ENCODE measurements around the gene BET1.
"Not testable (repeated sequence)": the region's sequence is repeated elsewhere in the genome, so short reads cannot be mapped to it uniquely, and the experiment has no call there.

The BET1 gene, protein sequence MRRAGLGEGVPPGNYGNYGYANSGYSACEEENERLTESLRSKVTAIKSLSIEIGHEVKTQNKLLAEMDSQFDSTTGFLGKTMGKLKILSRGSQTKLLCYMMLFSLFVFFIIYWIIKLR

DNA sequence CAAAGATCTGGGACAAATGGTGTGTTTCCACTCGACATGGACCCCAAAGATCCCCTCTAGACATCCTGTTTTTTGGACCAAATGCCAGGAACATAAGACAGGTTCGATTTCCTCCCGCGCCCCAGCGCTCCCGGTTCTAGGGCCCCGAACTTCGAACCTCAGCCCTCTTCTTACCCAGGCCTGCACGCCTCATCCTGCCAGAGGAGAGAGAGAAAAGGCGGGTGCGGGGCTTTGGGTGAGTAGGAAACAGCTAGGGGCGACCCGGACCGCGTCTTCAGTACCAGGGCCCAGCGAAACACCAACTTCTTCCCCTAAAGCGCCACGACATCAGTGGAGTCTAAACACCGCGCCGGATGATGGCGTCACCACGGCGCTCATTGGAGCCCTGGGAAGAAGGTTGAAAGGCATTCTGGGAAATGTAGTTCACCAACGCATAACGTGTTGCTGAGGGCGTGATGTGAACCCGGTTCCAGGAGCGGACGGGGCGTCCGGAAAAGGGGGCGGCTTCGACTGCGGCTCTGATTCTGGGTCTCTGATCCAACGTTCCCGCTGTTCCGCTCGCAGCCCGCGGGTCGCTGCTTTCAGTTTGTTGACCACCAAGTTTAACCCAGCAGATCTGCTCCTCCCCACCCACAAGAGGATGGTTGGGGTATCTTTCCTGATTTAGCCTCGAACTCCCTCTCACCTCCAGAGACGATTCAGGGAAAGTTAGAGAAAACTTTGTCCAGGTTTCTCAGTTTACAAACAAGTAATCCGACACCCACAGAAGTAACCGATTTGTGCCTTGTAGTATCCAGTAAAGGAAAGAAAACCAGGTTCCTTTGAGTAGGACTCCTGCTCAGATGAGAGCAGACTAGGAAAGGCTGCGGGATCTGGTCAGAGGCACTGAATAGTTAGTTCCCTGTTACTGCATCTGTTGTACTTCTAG lies at the start of gene BET1:
Gene BET1, minus strand, starts transcription at position 332 of the 928 bp plus-strand sequence. Its CDS starts 139 bp downstream, at position 193.
- peak; percentile 88 to 89 for DNase-seq (ENCODE audit: low read depth in 2 of 2)

DNA sequence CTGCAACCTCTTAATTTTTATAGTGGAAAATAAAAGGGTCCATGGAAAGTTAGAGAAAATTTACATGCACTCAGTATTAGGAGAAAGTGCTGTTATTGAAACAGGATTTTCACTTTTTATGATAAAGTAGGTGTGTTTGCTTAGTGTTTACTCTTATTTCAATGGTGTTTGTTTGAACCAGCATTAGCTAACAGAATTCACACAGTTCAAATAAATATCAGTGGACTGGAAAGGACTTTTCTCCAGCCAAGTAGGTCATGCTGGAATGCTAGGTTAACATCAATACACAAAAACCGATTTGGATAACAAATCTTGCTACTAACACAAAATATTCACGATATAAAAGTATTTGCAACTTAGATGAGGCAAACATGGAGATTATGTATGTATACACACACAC lies 49.4 kb upstream of the BET1 start:
- no peak for DNase-seq (ENCODE audit: low read depth in 2 of 2)

DNA sequence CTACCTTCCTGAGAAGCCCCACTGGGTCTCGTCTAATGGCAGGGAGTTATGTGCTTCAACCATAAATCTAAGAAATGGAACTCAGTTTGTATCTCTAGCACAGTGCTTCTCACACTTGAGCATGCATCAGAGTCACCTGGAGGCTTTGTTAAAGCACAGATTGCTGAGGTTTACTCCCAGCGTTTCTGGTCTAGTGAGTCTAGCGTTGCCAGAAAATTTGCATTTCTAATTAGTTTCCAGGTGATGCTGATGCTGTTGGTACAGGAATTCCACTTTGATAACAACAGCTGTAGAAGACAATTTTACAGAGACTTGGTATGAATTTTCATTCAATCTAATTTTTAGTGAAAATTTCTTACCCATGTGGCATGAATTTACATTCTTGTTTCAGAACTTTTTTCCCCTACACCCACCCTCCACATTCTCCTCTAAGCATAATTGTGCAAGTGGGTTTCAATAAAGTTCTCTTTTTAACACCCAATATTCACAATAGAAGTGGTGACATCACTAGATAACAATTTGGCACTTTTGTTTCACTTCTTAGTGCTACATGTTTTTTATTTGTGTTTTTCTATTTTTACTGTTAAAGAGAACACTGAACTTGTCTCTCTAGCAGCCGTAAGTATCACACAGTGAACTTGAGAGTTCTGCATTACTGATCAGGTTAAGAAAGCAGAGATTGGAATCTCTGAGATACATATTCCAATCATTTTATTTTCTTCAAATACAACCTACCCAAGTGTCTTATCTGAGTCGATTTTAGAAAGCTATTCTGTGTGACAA lies 48.4 kb upstream of the BET1 start:
- DNase-seq (ENCODE audit: low read depth in 2 of 2): no peak

DNA sequence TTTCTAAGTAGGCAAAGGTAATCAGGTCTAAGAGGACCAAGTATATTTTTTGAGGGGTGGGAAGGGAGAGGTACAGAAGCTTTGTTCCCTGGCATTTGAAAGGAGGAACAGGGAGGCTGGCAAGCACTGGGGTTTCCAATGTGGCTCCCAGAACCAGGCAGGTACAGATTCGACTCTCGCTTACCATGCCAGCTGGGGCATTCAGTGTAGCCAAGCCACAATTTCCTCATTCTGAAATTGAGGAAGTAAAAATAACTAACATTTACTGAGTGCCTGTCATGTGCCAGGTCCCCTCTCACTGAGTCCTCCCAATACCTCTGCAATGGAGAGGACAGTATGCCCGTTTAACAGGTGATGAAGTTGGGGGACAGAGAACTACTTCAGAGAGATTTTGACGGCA lies 45.9 kb upstream of the BET1 start:
- DNase-seq (ENCODE audit: low read depth in 2 of 2): no peak

DNA sequence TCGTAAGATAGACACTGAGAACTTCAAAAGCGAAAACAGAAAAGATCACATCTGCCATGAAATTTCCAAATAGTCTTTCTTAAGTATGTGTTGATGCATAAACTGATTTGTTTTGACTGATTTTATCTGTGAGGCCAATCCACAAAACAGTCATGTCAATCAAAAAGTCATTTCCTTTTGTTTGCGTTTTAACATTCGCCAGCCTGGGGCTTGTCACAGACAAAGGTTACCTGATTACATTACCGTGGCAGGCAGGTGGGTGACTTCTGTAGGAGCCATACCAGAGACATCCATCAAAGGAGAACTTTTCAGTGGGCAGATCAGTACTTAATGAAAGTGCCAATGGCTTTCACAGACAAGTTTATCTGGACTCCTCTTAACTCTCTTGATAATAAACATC lies 45.5 kb upstream of the BET1 start:
- DNase-seq (ENCODE audit: low read depth in 2 of 2): no peak

DNA sequence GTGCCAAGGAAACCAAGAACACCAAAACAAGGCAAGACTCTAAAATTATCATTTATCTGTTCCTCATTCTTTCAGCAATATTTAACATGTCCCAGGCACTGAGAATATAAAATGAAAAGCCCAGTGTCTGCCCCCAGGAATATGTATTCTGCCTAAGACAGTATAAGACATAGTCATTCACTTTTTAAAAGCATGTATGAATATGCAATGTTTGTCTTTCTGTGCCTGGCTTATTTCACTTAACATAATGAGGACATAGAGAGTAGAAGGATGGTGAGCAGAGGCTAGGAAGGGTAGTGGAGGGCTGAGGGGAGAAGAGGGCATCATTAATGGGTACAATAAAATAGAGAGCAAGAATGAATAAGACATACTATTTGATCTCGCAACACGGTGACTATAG lies 44.6 kb upstream of the BET1 start:
- DNase-seq (ENCODE audit: low read depth in 2 of 2): no peak

DNA sequence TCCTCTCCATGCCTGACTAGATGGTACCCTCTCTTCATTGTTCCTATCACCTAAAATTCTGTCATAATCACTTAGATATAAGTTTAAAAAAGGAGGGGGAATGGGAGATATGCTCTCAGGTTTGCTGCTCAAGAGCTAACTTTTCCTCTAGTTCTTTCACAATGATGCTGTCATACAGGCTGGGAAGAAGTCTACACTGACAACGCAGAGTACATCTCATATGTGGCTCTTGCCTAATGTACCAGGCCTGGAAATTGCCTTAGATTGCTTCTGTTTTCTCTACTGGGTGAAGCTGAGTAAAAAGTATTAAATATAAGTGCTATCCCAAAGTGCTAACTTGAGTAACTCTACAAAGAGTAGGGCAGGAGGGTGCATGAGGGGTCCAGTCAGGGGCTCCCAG lies 43.8 kb upstream of the BET1 start:
- DNase-seq (ENCODE audit: low read depth in 2 of 2): no peak

DNA sequence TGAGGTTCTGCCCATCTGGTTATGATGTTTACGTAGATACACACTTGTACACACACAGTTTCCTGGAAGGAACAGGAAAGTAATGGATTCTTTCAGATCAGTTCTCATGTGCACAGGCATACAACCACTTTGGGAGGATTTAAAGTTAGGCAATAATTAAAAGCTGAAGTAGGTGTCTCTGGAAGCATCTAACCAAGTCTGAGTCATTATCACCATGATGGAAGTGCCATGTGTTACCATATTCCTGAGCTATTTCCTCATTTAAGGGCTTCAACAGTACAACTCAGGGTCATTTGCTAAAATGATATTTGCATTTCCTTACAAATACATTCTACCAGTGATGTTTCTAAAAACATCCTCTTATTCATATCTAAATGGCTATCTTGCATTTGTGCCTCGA lies 41.4 kb upstream of the BET1 start:
- DNase-seq (ENCODE audit: low read depth in 2 of 2): no peak

DNA sequence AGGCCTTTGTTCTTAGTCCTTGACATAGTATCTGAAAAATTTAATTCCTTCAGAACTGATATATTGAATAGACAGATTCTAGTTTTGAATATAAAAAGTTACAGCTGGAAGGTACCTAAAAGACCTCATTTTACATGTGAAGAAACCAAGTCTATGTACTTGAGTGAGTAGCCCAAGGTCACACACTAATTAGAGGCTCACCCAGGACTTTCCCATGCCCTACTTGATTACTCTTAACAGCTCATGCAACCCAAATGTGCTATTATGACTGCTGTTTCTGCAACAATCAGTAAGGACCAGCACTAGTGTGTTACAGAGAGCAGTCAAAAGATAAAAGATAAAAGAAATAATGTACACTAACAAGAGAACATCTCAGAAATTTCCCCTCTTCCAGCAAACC lies 40.7 kb upstream of the BET1 start:
- no peak for DNase-seq (ENCODE audit: low read depth in 2 of 2)

DNA sequence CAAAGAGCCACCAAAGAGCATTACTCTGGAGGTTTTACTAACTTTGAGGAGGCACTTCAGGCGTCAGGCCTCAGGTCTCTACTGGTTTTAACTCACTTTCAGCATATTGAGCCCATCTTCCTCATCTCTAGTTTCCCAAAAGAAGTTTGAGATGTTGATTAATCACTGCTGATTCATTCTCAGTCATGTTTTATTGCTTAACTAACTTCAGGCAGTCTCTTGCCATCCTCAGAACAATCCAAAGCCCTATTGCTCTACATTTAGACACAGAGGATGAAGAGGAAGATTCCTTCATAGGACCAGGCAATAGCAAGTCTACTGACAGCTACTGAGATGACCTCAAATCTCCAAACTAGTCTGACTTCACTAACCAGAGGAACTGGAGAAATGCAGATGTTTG lies 39.1 kb upstream of the BET1 start:
- no peak for DNase-seq (ENCODE audit: low read depth in 2 of 2)

DNA sequence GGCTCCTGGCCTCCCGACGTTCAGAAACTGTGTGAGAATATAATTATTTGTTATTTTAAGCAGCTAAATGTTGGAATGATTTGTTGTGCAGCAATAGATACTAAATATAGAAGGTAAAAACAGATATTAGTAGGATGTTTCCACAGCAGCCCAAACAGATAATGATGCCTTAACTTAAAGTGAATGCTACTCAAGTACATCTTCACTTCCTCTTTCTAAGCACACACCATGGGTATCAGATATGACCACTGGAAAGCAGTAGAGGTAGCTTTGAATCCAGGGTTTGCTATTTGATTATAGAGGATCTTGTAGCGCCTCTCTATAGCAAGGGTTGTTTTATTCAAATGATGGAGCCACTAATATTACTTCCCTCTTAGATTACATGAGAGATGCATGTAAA lies 38.2 kb upstream of the BET1 start:
- no peak for DNase-seq (ENCODE audit: low read depth in 2 of 2)

DNA sequence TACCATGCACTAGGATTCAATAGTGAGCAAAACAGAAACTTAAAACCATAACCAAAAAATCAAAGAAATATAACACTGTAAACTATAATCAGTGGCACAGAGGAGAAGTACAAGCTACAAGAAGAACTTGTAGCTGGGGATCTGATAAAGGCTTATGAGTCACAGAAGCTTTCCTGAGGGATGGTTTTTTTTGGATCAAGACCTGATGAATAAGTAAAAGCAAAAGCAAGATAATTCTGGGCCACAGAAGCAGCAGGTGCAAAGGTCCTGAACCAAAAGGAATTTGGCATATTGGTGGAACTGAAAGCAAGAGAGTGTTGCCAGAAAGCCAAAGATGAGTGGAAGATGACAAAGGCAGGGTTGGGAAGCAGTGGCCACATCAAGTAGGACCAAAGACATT lies 37.4 kb upstream of the BET1 start:
- no peak for DNase-seq (ENCODE audit: low read depth in 2 of 2)

DNA sequence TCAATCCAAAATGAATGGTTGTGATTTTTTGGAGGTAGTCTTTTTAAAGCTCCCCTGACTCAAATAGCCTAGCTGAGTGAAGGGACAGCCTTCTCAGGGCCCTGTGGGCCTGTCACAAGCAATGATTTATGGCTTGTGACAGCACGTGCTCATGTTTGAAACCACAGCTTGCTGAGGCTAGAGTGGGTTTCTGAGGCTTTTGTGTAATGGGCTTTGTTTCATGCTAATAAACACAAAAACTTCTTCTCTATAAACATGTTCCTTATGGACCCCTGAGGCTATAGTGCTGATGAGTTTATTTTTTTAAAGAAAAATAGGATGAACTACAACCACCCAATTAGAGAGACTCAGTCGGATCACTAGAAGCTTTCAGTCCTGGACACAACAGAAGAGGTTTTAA lies 36.1 kb upstream of the BET1 start:
- no peak for DNase-seq (ENCODE audit: low read depth in 2 of 2)

DNA sequence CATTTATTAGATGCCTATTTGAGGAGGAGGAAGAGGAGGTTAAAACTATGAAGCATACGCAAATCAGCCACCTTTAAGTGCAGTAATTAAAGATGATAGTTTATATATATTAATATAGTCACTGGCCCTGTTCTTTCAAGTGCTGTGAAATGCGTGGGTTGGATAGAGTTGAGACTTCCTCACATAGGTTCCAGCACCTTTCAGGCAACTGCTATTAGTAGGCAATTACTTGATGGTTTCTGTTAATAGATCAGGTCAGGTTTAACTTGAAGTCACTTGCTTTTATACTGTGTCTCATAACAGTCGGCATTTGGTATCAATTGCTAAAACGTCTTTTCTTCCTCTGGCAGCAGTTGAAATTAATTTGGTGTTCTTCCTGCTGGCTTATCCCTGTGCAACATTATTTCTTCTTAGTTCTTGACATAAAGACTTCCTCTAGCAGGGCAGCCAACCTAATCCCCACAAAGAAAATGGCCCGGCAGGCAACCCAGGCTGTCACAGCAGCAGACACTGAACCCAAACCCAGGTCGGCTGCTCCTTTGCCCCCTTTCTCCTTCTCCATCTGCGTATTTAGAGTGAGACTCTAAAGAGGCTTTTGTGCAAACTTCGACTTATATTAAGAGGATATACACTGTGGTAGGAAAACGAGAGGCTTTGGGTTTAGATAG lies 35.3 kb upstream of the BET1 start:
- no peak for DNase-seq (ENCODE audit: low read depth in 2 of 2)

DNA sequence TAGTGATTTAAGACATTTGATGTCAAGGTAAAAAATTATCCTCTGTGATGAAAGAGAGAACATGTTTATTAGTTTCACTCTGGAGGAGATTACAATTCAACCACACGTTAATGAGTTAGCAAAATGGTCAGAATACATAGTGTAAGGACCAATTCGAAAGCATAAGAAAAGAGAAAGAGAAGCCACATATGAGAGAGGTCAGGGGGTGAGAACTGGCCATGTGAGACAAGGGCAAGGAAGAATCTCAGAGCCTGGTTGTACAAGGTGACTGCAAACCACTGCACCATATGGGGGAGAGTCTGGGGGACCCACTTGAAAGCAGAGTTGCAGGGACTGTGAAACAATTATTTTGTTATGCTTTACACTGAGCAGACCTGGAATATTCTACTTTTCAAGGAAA lies 27.7 kb upstream of the BET1 start:
- no peak for DNase-seq (ENCODE audit: low read depth in 2 of 2)

DNA sequence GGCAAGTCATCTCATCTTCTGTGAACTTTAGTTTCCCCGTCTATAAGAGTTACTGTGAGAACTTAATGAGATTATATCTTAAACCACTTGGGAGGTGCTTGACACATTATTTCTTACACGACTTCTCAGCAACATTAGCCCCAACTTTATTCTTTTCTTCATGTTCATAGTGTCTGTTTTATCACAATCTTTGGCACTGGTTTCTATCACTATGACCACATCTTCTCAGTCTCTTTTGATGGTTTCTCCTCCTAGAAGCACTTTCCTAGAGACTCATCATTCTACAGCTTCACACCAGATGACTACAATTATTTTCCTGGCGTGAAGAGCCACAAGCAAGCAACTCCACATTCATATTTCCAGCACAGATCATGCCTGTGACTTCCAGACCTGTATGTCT lies 26.5 kb upstream of the BET1 start:
- DNase-seq (ENCODE audit: low read depth in 2 of 2): no peak

DNA sequence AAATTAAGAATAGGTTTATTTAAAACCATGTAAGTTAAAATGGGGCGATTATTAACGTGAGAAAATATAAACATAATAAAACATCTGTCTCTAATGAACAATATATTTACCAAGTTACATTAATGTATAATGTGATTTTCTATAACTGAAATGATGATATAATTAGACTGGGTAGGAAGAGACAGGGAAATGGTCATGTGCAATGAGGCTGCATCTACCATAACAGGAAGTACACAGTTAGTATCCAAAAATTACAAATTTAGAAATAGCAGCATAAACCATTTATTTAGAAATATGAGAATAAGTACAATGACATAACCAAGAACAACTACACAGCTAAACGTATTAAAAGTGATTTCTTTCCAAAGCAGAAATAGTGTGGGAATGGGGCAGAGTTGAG lies 25.8 kb upstream of the BET1 start:
- no peak for DNase-seq (ENCODE audit: low read depth in 2 of 2)

DNA sequence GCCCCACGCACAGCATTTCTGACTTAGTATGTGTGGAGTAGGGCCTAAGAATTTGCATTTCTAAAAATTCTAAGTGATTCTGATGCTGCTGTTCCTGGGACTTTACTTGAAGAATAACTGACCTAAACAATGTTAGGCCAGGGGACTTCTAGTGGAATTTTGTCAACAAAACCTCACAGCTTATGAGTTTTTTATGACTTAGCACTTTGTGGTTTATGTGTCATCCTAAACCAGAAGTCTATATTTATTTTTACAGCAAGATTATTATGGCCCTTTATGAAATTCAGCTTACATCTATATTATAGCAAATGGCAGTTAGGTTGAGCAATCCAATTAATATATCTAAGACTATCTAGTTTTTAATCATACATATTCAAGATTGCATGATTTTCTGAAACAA lies 24.6 kb upstream of the BET1 start:
- no peak for DNase-seq (ENCODE audit: low read depth in 2 of 2)

DNA sequence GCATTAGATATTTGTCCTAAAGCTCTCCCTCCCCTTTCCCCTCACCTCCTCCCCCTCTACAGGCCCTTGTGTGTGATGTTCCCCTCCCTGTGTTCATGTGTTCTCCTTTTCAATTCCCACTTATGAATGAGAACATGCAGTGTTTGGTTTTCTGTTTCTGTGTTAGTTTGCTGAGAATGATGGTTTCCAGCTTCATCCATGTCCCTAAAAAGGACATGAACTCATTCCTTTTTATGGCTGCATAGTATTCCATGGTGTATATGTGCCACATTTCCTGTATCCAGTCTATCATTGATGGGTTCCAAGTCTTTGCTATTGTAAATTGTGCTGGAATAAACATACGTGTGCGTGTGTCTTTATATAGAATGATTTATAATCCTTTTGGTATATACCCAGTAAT lies 22.5 kb upstream of the BET1 start:
- not testable (repeated sequence) for DNase-seq (ENCODE audit: low read depth in 2 of 2)

DNA sequence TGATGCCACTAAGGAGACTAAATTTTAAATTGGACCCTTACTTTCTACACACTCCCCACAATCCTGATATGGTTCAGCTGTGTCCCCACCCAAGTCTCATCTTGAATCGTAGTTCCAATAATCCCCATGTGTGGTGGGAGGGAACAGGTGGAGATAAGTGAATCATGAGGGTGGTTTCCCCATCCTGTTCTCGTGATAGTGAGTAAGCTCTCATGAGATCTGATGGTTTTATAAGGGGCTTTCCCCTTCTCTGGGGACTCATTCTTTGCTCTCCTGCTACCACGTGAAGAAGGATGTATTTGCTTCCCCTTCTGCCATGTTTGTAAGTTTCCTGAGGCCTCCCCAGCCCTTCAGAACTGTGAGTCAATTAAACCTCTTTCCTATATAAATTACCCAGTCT lies 18.4 kb upstream of the BET1 start:
- DNase-seq (ENCODE audit: low read depth in 2 of 2): no peak

DNA sequence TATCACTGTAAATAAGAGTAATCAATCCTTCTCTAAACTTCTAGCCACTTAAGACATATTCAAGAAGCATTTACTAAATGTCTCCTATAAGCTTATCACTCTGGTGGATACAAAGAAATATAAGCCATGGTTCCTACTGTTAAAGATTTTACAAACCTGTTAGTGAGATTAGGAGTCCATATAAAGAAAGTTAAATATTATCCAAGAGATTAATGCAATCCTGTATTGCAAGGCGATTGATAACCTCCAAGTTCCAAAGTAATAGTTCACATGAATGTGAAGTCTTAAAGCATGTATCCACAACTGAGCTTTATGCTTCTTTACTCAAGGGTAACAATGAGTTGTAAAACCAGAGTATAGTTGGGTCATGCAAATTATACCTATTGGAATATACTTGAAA lies 12.6 kb upstream of the BET1 start:
- no peak for DNase-seq (ENCODE audit: low read depth in 2 of 2)

DNA sequence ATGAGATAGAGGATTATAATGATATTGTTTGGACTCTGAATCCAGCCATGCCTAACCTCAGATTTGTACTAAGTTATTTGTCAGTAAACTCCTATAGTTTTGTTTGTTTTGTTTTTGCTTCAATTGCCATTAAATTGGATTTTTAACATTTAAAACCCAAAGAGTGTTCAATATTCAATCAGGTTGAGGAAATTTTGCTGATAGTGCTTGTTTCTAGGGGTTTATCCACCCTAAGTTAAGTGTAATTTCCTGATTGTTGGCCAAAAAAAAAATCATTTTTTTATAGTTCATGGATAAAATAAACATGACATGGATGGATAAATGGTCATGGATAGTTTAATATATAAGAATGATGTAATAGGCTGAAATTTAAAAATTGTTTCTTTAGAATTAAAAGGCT lies 11.4 kb upstream of the BET1 start:
- no peak for DNase-seq (ENCODE audit: low read depth in 2 of 2)

Data from activated CD8-positive, alpha-beta memory T cell treated with anti-CD3 and anti-CD28 coated beads for 4 hours (primary cell).